HG02759 (cell line): ENCODE measurements around the gene ZNF333.
"Not testable (repeated sequence)": the region's sequence is repeated elsewhere in the genome, so short reads cannot be mapped to it uniquely, and the experiment has no call there.

Experiments used
- ATAC-seq: cut with Tn5 transposase; IDR thresholded peaks from one replicate; pipeline ENCODE4 v1.9.1; 2021; ENCODE audit warnings: mild to moderate bottlenecking, moderate library complexity; ENCODE audit not compliant: unreplicated experiment

The ZNF333 gene

GRCh38 chr19:14695471-14695870 is 5.6 kb downstream of the ZNF333 start:
- no peak for ATAC-seq

- ATAC-seq = no peak
Measured at GRCh38 chr19:14699641-14700040, 9.8 kb downstream of the ZNF333 start.

DNA sequence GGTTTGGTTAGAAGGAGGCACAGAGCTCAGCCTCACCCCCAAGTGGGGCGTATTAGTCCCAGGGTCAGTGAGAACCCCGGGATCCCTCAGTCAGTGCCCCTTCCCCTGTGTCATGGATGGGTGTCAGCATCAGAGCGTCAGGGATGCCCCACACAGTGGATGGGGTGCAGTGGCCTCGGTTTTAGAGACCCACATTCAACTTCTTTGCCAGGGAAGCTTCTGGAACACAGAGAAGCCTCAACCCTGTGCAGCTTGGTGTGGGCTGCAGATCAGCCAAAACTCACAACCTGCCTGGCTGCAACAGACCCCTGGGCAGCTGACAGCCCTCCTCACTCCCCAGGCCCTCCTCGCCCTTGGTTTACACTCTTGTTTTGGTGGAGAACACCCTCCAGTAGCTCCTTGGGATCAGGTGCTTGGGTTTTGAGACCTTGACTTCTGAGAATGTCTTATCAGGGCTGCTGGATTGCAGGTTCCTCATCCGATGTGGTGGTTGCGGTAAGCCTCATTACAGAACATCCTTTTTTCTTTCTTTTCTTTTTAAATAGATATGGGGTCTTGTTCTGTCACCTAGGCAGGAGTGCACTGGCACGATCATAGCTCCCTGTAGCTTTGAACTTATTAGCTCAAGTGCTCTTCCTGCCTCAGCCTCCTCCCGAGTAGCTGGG is 11.0 kb downstream of the ZNF333 start:
- no peak for ATAC-seq

- no peak for ATAC-seq
Measured at GRCh38 chr19:14703833-14704232, 14.0 kb downstream of the ZNF333 start.

DNA sequence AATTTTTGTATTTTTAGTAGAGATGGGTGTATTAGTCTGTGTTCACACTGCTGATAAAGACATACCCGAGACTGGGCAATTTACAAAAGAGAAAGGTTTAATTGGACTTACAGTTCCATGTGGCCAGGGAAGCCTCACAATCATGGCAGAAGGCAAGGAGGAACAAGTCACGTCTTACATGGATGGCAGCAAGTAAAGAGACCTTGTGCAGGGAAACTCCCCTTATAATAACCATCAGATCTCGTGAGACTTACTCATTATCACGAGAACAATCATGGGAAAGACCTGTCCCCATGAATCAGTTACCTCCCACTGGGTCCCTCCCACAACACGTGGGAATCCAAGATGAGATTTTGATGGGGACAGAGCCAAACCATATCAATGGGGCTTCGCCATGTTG is 14.6 kb downstream of the ZNF333 start:
- no peak for ATAC-seq

GRCh38 chr19:14715841-14716240 is 26.0 kb downstream of the ZNF333 start:
- ATAC-seq = no peak

GRCh38 chr19:14718522-14719116 is 28.8 kb downstream of the ZNF333 start:
- ATAC-seq = no peak

DNA sequence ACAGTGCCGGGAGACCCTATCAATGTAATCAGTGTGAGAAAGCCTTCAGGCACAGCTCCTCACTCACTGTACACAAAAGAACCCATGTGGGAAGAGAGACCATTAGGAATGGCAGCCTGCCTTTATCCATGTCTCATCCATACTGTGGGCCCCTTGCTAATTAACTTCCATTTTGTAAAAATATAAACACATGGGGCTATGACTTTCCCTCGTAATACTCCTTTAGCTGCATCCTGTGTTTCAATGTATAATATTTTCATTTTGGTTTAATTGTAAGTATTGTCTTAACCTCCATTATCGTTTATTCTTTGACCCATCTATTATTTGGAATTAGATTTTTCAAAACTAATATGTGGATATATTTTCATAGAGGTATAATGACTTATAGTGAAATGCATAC is 29.3 kb downstream of the ZNF333 start:
- ATAC-seq = no peak

- no peak for ATAC-seq
Measured at GRCh38 chr19:14722127-14722526, 32.3 kb downstream of the ZNF333 start.

DNA sequence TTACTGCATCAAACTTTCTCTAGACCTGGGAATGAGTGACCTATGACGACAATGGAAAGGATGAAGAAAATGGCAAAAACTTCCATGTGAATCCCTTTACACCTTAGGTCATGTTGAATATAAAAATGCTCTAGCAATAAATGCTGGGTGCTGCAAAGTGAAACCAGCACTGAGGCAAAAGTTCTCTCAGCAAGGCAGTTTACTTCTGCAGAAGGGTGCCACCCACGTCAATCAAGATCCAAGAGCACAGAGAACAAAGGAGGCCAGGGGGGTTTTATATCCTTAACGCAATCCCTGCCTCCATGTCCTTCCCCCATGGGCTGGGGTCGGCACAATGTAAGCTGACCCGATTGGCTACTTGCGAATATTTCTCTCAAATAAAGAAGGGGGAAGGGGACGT is 38.7 kb downstream of the ZNF333 start:
- no peak for ATAC-seq

- no peak for ATAC-seq
Measured at GRCh38 chr19:14731200-14731599, 41.4 kb downstream of the ZNF333 start.

GRCh38 chr19:14732510-14732909 is 42.7 kb downstream of the ZNF333 start:
- ATAC-seq = no peak

GRCh38 chr19:14733574-14733973 is 43.7 kb downstream of the ZNF333 start:
- no peak for ATAC-seq

DNA sequence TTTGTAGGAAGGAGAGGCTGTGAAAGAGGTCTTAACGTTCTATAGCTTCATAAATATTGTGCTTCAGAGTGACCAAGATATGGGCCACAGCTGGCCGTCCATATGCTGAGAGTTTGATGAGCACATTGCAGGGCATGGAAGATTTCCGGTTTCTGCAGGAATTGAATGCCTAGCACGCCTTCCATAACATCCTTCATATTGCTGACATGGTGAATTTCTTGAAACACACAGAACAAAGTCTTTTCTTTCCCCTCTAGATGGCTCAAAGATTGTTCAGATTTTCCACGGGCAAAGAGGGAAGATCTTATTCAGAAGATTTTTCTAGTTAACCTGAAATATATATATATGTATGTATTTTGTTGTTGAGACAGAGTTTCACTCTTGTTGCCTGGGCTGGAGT is 46.1 kb downstream of the ZNF333 start:
- no peak for ATAC-seq

GRCh38 chr19:14746886-14747285 is 57.0 kb downstream of the ZNF333 start:
- no peak for ATAC-seq

DNA sequence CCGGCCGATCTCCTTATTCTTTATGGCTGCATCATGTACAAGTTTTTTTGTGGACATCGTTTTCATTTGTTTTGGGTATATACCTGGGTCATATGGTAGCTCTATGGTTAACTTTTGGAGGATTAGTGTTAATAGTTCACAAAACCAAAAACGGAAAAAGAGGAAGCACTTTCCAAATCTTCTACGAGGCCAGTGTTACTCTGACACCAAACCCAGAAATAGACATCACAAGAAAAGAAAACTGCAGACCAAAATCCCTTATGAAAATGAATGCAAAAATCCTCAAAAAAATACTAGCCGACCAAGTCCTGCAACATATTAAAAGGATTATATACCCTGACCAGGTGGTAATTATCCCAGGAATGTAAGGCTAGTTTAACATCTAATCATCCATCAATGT is 58.8 kb downstream of the ZNF333 start:
- ATAC-seq = no peak

DNA sequence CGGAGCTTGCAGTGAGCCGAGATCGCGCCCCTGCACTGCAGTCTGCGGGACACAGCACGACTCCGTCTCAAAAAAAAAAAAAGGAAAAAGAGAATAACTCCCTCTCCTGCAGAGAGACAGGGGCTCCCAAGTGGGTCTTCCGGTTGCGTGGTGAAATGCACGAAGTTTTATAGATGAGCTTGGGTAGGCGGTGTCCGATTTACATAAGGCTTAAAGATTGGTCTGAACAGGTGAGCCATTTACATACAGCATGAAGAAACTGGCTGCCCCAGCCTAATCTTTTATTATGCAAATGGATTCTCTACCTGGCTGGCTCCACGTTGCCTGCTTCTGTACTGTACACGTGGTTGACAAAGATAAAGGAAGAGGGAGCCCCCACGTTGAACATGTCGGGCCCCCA is 69.0 kb downstream of the ZNF333 start:
- no peak for ATAC-seq

DNA sequence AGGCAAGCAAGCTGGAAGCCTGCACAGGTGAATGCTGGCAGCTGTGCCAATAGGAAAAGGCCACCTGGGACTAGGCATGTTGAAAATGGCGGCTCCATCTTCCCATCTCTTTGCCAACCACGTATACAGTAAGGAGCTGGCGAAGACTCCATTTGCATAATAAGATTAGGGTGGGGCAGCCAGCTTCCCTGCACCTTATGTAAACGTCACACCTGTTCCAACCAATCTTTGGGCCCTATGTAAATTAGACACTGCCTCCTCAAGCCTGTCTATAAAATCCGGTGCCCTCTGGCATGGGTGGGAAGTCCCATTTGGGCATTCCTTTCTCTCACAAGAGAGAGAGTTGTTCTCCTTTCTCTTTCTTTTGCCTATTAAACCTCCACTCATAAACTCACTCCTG is 71.8 kb downstream of the ZNF333 start:
- no peak for ATAC-seq

GRCh38 chr19:14762111-14762510 is 72.3 kb downstream of the ZNF333 start:
- no peak for ATAC-seq

DNA sequence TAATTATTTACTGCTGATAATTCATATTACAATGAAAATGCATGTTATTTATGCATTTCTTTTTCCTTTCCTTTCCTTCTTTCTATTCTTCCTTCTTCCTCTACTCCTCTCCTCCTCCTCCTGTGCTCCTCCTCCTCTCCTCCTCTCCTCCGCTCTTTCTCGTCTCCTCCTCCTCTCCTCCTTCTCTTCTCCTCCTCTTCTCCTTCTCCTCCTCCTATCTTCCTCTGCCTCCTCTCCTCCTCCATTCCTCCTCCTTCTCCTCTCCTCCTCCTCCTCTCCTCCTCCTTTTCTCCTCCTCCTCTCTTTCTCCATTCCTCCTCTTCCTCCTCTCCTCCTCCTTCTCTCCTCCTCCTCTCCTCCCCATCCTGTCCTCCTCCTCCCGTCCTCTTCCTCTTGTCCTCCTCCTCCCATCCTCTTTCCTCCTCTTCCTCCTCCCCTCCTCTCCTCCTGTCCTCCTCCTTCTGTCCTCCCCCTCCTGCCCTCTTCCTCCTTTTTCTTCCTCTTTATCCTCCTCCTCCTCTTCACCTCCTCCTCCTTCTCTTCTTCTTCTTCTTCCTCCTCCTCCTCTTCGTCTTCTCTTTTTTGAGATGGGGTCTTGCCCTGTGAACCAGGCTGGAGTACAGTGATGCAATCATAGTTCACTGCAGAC is 73.8 kb downstream of the ZNF333 start:
- no peak for ATAC-seq

GRCh38 chr19:14764401-14764800 is 74.6 kb downstream of the ZNF333 start:
- no peak for ATAC-seq

DNA sequence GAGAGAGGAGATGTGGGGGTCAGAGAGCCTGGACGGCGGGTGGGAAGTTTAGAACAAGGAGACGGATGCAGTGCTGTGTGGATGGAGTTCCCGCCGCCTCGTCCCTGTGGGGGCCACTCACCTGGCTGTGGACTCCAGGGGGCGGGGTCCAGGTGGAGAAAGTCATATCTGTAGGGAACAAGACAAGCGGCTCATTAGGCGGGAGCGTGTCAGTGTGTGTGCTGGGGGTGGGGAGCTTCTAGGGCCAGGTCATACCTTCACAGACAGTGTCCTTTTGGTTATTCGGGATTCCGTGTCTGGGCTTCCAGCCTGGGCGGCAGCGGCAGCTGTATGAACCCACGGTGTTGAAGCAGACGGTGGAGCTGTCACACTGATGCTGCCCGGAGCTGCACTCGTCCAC is 75.6 kb downstream of the ZNF333 start:
- not testable (repeated sequence) for ATAC-seq
